Mesothelial cell of epicardium (in vitro differentiated cells): ENCODE measurements around the gene KLHL6. TPM values are rescaled to one million over a fixed set of nuclear protein-coding genes. Genes with fewer than 3 reads are reported as not detected.
A peak's percentile ranks its signal among the peaks of the same experiment; 100 is the strongest.

Experiments used
- DNase-seq, 2 experiments: peaks; one replicate each; pipeline ENCODE4 v3.0.0; 2021; ENCODE audit warnings: low spot score in 2 of 2; ENCODE audit not compliant: unreplicated experiment in 2 of 2
- H3K27ac Mint-ChIP-seq: 2 replicates; pipeline ENCODE4 v1.8.0; 2021; ENCODE audit warnings: mixed read lengths
- H3K27me3 Mint-ChIP-seq: 2 replicates; pipeline ENCODE4 v1.8.0; 2021; ENCODE audit warnings: low read depth, mixed read lengths
- H3K36me3 Mint-ChIP-seq: 2 replicates; pipeline ENCODE4 v1.8.0; 2021; ENCODE audit warnings: mixed read lengths
- H3K4me1 Mint-ChIP-seq: 2 replicates; pipeline ENCODE4 v1.8.0; 2021; ENCODE audit warnings: mixed read lengths
- H3K4me3 Mint-ChIP-seq: 2 replicates; pipeline ENCODE4 v1.8.0; 2021; ENCODE audit warnings: mild to moderate bottlenecking, moderate library complexity, mixed read lengths
- H3K9me3 Mint-ChIP-seq: 2 replicates; pipeline ENCODE4 v1.8.0; 2021; ENCODE audit warnings: mixed read lengths
- CTCF ChIP-seq: fragments of 200-600 bp; sonication (generic); IDR thresholded peaks from one replicate; pipeline ENCODE4 v1.5.0; 2021; ENCODE audit warnings: antibody characterized with exemption; ENCODE audit not compliant: unreplicated experiment
- total RNA-seq: library from RNA; stranded (reverse); gene quantifications from 3 replicates; pipeline ENCODE4 v1.2.1, GENCODE V29; 2021

The KLHL6 gene
- total RNA-seq, 1 donor from 2014 or later: 0.07 TPM

- Mint-ChIP-seq H3K4me1 (peaks cover 11% of the 10 kb centered on the region), H3K27ac (no peak overlapping the region), H3K36me3 (peaks cover 28% of the 10 kb centered on the region), H3K4me3 (no peak overlapping the region), H3K27me3 (no peaks in the 10 kb centered on the region), H3K9me3 (no peaks in the 10 kb centered on the region)
- no peak for DNase-seq
- TF ChIP-seq CTCF: no peak
These were observed 101.4 kb downstream of the KLHL6 start for GRCh38 chr3:183454064-183454463.

- peak overlapping the region; percentile 64 for H3K27ac Mint-ChIP-seq
- H3K4me3 Mint-ChIP-seq: peak overlapping the region; percentile 97
- no peaks in the 10 kb centered on the region for H3K9me3 Mint-ChIP-seq
- DNase-seq: no peak
- peaks cover 22% of the 10 kb centered on the region for H3K4me1 Mint-ChIP-seq
- TF ChIP-seq CTCF: no peak
- H3K36me3 Mint-ChIP-seq: peaks cover 14% of the 10 kb centered on the region
- no peaks in the 10 kb centered on the region for H3K27me3 Mint-ChIP-seq
These were observed 105.7 kb downstream of the KLHL6 start for GRCh38 chr3:183449791-183450190.

GRCh38 chr3:183449391-183449790 is 106.1 kb downstream of the KLHL6 start:
- no peak for TF ChIP-seq CTCF

GRCh38 chr3:183448369-183449128 is 107.0 kb downstream of the KLHL6 start:
- Mint-ChIP-seq H3K4me1 (peaks cover 22% of the 10 kb centered on the region), H3K36me3 (peaks cover 10% of the 10 kb centered on the region), H3K9me3 (peaks cover 11% of the 10 kb centered on the region), H3K4me3 (peak overlapping the region; percentile 97), H3K27me3 (no peaks in the 10 kb centered on the region), H3K27ac (peak overlapping the region; percentile 57)
- no peak for TF ChIP-seq CTCF
- DNase-seq: no peak

More at GRCh38 chr3:183449391-183449790, 106.1 kb downstream of the KLHL6 start:
- H3K36me3 Mint-ChIP-seq: peaks cover 14% of the 10 kb centered on the region
- H3K9me3 Mint-ChIP-seq: peaks cover 3% of the 10 kb centered on the region
- H3K27ac Mint-ChIP-seq: peak overlapping the region; percentile 53
- no peak for DNase-seq
- peak overlapping the region; percentile 97 for H3K4me3 Mint-ChIP-seq
- peaks cover 22% of the 10 kb centered on the region for H3K4me1 Mint-ChIP-seq
- H3K27me3 Mint-ChIP-seq: no peaks in the 10 kb centered on the region

- no peak for TF ChIP-seq CTCF
- Mint-ChIP-seq H3K27ac (peak overlapping the region; percentile 96), H3K4me3 (peak overlapping the region; percentile 97), H3K4me1 (peaks cover 22% of the 10 kb centered on the region), H3K27me3 (peaks cover 6% of the 10 kb centered on the region), H3K36me3 (peaks cover 17% of the 10 kb centered on the region), H3K9me3 (peaks cover 22% of the 10 kb centered on the region)
- peak; percentile 75 to 87 for DNase-seq
These were observed 108.1 kb downstream of the KLHL6 start for GRCh38 chr3:183447206-183448001.
